ENCODE measurements around the gene ELOVL5.

DNA sequence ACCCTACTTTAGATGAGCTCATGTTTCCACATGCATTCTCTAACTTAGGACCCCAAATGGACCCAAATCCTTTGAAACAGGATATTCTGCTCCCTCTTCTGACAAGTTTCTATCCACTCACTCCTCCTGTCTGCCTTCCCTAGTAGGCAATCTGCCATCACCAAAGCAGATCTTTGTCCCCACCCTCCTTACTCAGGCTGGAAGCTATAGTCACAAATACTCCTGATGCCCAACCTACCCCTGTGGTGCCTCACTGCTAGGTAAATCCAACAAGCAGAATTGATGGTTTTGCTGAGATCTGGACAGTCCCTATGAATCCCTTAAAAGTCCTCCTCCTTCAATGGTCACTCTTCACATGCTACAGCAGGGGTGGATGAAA, 21.7 kb downstream of the ELOVL5 start:
- TF ChIP-seq GATA3 (IDR thresholded peaks at IDR 0.05; ENCODE audit: low read depth, low read length) (no peak), GATA2 (IDR thresholded peaks at IDR 0.05; ENCODE audit: low read depth, low read length) (no peak)

Measured in SH-SY5Y (cell line).